Fibroblast of skin of right quadriceps (primary cell): ENCODE measurements around the gene MFRP.

Experiments
- DNase-seq: peaks from one replicate; pipeline ENCODE4 v3.0.0-alpha.2; 2013

Gene MFRP

GRCh38 chr11:119316729-119317591 lies 29.5 kb downstream of the MFRP start, which contains the start of gene MCAM:
Gene MCAM (minus strand): TSS chr11:119317130. CDS start chr11:119317101, 29 bp downstream.
- peak; percentile 56 for DNase-seq

DNA sequence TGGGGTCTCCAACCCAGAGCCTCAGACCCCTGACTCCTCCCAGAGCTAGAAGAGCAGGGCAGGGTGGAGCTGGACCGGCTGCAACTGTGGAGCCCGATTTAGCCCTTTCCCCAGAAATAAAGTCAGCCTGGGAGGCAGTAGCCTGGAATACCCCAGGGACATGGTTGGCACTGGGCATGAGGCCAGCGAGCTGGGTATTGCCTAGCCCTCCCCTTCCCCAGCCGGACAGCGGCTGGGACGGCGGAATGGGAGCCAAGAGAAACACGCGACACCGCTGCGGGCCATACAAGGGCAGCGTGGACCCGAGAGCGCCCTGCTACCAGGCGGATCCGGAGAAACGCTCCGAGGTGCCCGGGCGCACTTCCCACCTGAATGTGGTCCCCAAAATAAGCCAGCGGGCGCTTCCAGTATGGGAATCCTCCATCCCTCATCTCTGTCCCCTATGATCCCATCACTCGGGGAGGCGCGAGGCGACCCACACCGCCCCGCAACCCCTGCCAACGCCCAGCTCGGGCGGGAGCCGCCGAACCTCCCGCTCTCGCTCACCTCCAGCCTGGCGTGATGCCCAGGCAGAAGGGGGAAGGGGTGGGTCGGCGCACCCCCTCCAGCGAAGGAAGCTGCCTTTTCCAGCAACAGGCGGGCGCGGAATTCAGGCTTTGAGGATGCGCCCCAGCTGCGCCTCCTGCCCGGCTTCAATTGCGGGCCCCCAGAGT lies 30.3 kb downstream of the MFRP start:
- no peak for DNase-seq

DNA sequence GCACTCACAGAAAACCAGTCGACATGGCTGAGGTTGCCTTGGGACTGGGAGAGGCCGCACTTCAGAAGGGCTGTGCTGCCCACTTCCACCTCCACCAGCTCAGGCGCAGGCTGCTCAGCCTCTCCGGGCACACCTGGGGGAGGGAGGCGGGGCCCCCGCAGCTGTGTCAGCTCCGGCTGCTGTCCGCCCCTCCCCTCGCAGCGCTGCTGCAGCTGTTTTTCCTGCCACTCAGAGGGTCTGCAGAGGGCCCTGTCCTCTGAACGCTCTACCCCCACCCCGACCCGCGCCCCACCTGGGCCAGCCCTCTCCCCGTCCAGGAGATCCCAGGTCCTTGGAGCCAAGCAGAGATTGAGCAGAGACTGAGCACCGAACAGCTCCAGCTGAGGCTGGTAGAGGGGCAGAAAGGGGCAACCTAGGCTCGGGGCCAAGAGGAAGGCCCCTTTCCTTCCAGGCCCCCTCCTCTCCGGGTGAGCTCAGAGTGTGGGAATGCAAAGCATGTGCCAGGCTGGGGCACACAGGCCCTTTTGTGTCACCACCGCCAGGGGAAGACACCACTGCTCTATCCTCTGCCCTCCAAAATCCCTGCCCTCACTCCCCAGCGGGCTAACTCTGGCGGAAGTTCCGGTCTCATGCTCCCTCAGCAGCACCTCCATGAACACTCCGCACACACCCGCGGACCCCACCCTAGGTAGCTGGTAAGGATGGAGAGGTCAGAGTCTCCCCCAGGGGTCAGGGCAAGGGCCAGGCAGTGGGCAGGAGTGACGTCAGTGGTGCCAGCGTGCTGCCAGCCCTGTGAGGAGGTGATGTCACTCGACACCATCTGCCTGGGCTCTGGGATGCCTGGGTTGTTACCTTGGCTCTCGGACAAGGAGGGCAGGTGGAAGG lies 31.1 kb downstream of the MFRP start:
- peak; percentile 48 for DNase-seq

- DNase-seq, result no peak
Measured at GRCh38 chr11:119314726-119315125, 31.8 kb downstream of the MFRP start.

GRCh38 chr11:119310682-119311052 lies 35.8 kb downstream of the MFRP start:
- no peak for DNase-seq

GRCh38 chr11:119309953-119310681 lies 36.4 kb downstream of the MFRP start:
- DNase-seq, result no peak

- DNase-seq, result no peak
Measured at GRCh38 chr11:119309411-119309810, 37.1 kb downstream of the MFRP start.

DNA sequence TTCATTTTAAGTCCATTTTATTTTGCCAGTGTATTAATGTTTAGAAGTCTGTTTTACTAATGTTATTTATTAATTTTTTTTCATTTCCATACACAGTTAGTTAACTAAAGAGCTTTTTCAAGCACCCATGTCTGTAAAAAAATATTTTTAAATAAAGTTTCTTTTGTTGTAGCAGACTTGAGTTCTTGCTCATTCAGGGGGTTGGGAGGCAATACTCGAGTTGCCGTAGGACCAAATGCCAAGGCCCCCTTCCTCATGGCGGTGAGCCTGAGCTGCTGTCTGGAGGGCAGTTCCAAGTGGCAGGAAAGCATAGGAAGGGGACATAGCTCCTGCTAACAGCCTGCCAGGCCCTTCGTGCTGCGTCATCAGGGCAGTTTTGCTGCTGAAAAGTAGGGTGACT lies 38.5 kb downstream of the MFRP start:
- no peak for DNase-seq

DNA sequence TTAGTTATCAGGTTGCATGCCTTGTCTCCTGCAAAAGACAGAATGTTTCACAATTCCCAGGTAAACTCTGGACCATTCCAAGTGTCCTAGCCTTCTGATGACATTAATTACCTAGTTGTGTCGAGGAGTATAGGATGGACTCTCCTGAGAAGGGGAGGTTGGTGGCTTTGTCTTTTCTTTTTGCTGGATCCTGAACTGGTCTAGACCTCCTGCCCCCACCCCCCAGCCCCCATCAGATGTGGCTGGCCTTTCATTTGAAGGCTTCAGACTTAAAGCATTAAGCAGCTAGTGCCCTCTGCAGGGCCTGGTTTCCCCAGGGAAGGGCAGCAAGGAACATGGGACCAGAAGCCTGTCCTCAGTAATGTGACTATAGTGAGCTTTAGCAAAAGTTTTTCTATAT lies 39.3 kb downstream of the MFRP start:
- DNase-seq, result no peak

- DNase-seq, result peak; percentile 54
Measured at GRCh38 chr11:119306373-119306890, 40.1 kb downstream of the MFRP start.

GRCh38 chr11:119305556-119306372 lies 40.7 kb downstream of the MFRP start:
- no peak for DNase-seq

DNA sequence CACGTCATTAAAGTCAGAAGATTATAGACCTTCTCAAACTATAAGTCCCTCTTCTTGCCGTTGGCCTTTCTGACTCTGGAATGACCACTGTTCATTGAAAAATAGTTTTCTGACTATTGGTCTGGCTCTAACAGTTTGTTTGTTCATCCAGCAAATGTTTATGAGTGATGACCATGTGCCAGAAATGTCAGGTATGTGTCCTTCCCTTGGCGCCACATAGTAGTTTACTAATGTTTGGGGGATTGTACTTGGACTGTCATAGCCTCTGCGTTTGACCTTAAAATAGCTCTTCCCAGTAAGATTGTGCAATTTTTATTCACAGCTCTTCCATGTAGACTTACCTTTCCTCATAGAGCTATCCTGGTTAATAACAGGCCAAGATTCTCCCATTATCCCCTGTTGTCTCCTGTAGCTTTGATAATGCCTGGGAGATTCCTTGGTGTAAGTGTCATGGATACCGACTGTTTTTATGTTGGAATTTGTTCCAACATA lies 43.2 kb downstream of the MFRP start:
- no peak for DNase-seq

DNA sequence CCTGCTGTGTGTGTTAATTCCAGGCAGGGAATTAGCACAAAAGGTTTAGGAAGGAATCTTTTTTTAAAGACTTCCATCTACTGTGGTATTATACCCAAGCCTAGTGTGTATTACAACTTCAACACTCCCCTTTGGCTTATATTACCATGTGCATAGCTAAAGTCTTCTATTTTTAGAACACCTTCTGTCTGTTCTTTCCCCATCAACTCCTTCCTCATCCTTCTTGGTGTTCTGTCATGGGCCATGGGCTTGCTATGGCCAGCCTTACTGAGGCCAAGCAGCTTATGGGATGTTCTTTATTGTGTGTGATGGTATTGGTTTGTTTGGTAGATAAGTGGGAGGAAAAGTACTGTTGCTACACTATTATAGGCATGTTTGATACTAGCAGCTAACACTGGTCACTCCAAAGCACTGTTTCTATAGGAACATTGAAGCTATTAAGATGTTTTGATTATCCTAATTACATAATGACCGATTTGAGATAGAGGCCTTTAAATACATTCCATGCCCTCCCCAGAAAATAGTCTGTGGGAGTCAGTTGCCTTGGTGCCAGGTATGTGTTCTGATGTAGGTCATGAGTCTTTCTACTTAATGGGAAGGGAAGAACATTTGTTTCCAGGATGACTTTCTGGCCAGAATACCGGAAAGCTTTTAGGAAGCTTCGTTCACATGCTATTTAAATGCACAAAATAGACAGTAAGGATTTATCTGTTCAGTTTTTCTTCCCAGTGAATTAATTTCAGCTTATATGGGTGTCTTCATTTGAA lies 46.1 kb downstream of the MFRP start:
- DNase-seq, result no peak

DNA sequence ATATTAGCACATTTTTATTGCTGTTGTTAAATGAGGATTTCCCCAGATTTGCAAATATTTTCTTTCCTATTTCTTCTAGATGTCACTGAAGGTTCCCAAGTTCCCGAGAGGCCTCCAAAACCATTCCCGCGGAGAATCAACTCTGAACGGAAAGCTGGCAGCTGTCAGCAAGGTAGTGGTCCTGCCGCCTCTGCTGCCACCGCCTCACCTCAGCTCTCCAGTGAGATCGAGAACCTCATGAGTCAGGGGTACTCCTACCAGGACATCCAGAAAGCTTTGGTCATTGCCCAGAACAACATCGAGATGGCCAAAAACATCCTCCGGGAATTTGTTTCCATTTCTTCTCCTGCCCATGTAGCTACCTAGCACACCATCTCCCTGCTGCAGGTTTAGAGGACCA lies 47.1 kb downstream of the MFRP start:
- DNase-seq, result no peak

DNA sequence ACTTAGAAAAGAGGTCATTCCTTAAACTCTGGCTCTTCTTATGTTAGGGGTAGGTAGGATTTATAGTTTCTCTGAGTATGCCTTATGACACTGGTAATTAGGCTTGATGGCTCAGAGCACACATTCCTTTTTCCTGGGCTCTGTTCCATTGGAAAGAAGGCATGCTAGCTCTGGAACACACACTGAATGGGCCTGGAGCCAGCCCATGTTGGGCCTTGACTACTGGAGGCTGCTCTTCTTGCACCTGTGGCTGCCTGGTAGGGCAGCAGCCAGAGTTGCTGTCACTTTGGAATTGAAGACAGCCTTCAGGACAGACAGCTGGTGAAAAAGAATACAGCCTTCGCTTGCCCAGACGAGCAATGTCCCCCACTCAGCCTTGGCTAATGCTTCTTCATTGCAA lies 47.8 kb downstream of the MFRP start:
- no peak for DNase-seq

DNA sequence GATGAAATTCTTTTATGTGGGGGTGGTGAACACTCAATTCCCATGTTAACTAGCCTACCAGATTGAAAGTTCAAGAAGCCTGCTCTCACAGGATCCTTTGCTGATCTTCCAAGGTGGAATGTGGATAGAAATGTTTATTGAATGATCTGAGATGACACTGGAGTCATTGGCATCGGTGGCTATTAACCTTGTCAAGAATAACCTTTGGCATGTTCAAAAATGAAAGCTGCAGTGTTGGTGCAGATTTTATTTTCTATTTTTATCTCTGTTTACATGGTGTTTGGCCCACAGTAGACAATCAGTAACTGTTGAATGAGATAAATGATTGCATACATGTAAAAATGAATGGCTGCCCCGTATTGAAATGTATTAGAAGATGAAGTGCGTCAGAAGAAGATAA lies 48.6 kb downstream of the MFRP start:
- DNase-seq, result no peak

DNA sequence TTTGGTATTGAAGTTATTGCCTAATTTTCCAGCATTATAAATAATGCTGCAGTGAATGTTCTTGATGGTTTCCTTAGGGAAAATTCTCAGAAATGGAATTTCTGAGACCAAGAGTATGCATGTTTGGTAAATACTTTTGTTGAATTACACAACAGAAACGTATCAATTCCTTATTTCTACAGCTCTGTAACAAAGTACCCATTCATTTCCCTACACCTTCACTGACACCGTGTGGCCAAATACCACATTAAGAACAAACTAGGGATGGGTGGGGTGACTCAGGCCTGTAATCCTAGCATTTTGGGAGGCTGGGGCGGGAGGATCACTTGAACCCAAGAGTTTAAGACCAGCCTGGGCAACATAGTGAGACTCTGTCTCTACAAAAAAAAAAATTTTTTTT lies 51.3 kb downstream of the MFRP start:
- peak; percentile 29 for DNase-seq

- DNase-seq, result no peak
Measured at GRCh38 chr11:119293461-119293860, 53.0 kb downstream of the MFRP start.

DNA sequence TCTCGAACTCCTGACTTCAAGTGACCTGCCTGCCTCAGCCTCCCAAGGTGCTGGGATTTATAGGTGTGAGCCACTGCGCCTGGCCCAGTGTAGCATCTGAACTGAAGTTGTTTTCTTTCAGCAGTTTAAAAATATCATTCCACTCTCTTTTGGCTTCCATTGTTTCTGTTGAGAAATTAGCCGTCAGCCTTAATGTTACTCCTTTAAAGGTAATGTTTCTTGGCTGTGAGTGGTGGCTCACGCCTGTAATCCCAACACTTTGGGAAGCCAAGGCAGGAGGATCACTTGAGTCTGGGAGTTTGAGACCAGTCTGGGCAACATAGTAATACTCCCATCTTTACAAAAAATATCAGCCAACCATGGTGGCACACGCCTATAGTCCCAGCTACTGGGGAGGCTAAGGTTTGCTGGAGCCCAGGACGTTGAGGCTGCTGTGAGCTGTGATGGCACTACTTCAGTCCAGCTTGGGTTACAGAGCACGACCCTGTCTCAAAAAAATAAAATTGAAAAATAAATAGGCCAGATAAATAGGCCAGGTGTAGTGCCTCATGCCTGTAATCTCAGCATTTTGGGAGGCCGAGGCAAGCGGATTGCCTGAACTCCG lies 55.5 kb downstream of the MFRP start:
- no peak for DNase-seq
